ENCODE results near the gene MZF1.
"Not testable (repeated sequence)": the region's sequence is repeated elsewhere in the genome, so short reads cannot be mapped to it uniquely, and the experiment has no call there.

- TF ChIP-seq CTCF (conservative IDR thresholded peaks at IDR 0.05); ZFX (IDR thresholded peaks at IDR 0.05): not testable (repeated sequence)
Measured at GRCh38 chr19:58542641-58543372, 30.3 kb downstream of the MZF1 start.

Measured in C4-2B (cell line).